Measurements from ENCODE around the gene STON2.
"Not testable (repeated sequence)": the region's sequence is repeated elsewhere in the genome, so short reads cannot be mapped to it uniquely, and the experiment has no call there.

The STON2 gene

DNA sequence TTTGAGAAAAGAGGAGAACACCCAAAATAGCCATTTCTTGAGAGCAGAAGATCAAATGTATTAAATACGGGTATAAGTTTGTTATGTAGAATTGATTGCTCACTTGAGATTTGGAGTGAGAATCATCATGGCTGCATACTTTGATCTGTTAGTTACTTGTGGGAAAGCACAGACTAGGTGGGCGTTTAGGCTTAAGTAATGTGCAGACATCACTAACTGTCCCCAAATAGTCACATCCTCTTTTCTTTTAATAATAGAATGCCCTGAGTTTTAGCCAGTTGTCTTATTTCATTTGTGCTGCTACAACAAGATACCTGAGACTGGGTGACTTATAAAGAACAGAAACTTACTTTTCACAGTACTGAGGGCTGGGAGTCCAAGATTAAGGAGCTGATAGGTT is 165.0 kb downstream of the STON2 start:
- H3K36me3 ChIP-seq: no peaks in the 10 kb centered on the region
- H3K4me3 ChIP-seq (ENCODE audit: low read depth, low read length): no peak overlapping the region
- DNase-seq: no peak
- 0 out of 2 replicates have a peak, but pooled peaks cover 2% of the 10 kb centered on the region for H3K27me3 ChIP-seq
- TF ChIP-seq, protein P1, sequence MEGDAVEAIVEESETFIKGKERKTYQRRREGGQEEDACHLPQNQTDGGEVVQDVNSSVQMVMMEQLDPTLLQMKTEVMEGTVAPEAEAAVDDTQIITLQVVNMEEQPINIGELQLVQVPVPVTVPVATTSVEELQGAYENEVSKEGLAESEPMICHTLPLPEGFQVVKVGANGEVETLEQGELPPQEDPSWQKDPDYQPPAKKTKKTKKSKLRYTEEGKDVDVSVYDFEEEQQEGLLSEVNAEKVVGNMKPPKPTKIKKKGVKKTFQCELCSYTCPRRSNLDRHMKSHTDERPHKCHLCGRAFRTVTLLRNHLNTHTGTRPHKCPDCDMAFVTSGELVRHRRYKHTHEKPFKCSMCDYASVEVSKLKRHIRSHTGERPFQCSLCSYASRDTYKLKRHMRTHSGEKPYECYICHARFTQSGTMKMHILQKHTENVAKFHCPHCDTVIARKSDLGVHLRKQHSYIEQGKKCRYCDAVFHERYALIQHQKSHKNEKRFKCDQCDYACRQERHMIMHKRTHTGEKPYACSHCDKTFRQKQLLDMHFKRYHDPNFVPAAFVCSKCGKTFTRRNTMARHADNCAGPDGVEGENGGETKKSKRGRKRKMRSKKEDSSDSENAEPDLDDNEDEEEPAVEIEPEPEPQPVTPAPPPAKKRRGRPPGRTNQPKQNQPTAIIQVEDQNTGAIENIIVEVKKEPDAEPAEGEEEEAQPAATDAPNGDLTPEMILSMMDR (IDR thresholded peaks at IDR 0.05; ENCODE audit: low read depth, low read length): no peak
- H3K9me3 ChIP-seq: no peaks in the 10 kb centered on the region
- H3K4me1 ChIP-seq: peaks cover 8% of the 10 kb centered on the region

DNA sequence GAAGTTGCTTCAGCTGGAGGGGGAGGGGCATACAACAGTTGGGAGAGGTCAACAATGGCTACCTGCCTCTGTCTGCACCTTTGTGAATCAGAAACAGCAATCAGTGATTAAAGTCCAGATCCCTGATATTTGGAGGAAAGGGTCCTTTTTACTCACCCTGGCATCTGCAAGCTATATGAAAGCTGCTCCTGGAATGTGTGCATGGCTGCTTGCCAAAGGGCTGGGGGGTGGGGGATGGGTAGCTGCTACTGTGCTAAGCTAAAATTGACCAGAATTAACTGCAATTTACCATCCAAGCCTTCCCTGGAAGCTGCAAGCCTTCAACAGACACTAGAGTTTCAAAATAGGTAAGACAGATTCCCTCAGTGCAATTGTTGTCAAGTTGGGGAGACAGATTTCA is 165.8 kb downstream of the STON2 start:
- Histone ChIP-seq H3K27me3 (0 out of 2 replicates have a peak, but pooled peaks cover 1% of the 10 kb centered on the region), H3K4me1 (peaks cover 8% of the 10 kb centered on the region), H3K9me3 (no peaks in the 10 kb centered on the region), H3K4me3 (ENCODE audit: low read depth, low read length) (no peak overlapping the region), H3K36me3 (no peaks in the 10 kb centered on the region)
- DNase-seq: no peak
- TF ChIP-seq, protein P1 (IDR thresholded peaks at IDR 0.05; ENCODE audit: low read depth, low read length): no peak

DNA sequence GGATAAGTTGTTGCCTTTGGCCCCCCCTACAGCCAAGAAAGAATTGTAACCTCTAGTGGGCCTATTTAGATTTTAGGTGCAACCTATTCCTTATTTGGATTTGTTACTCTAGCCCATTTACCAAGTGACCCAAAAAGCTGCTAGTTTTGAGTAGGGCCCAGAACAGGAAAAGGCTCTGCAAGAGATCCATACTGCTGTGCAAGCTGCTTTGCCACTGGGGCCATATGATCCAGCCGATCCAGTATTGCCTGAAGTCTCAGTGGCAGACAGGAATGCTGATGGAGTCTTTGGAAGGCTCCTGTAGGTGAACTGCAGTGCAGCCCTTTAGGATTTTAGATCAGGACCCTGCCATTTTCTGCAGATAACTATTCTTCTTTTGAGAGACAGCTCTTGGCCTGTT is 166.5 kb downstream of the STON2 start:
- DNase-seq: no peak
- TF ChIP-seq, protein P1 (IDR thresholded peaks at IDR 0.05; ENCODE audit: low read depth, low read length): no peak
- Histone ChIP-seq H3K27me3 (no peaks in the 10 kb centered on the region), H3K4me1 (peaks cover 8% of the 10 kb centered on the region), H3K4me3 (ENCODE audit: low read depth, low read length) (no peak overlapping the region), H3K9me3 (no peaks in the 10 kb centered on the region), H3K36me3 (no peaks in the 10 kb centered on the region)

DNA sequence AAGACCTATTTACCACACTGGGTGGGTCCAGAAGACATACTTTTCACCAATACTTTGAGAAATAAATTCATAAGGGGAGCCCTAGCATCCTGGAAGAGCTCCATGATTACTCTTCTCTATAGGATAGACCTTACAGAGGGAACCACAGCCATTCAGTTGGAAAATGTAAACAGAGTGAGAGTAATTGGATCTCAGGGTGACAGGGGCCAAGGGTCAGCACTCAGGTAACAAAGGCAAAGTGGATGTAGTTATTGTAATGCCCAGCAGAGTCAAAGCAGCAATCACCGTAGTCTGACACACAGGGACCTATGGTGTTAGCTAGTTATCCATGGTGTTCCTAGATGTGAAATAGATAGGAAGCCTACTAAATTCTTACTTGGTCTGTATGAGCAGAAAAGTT is 168.6 kb downstream of the STON2 start:
- no peaks in the 10 kb centered on the region for H3K36me3 ChIP-seq
- H3K4me3 ChIP-seq (ENCODE audit: low read depth, low read length): no peak overlapping the region
- no peak for DNase-seq
- H3K9me3 ChIP-seq: no peaks in the 10 kb centered on the region
- TF ChIP-seq, protein P1 (IDR thresholded peaks at IDR 0.05; ENCODE audit: low read depth, low read length): no peak
- H3K4me1 ChIP-seq: peaks cover 8% of the 10 kb centered on the region
- H3K27me3 ChIP-seq: no peaks in the 10 kb centered on the region

DNA sequence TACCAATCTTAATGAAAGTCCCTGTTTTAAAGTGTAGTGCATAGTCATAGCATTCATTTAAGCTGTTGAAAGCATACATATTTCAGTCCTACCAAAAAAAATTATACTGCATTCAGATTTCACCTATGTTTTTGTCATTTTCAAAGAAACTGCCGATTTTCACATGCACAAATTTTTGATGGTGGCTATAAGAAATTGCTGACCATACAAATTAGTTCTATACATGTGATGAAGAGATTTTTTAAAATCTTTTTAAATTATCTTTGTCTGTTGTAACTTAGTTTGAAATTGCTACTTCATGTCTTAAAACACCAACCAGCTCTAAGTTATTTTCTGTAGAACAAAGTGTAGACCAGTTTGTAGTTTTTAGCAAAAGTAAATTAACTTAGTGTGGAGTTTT is 175.9 kb downstream of the STON2 start:
- Histone ChIP-seq H3K4me3 (ENCODE audit: low read depth, low read length) (no peak overlapping the region), H3K36me3 (peaks cover 3% of the 10 kb centered on the region; the same call in 1 of the 2 replicates), H3K4me1 (no peaks in the 10 kb centered on the region), H3K27me3 (no peaks in the 10 kb centered on the region), H3K9me3 (no peaks in the 10 kb centered on the region)
- TF ChIP-seq, protein P1 (IDR thresholded peaks at IDR 0.05; ENCODE audit: low read depth, low read length): no peak
- DNase-seq: no peak

DNA sequence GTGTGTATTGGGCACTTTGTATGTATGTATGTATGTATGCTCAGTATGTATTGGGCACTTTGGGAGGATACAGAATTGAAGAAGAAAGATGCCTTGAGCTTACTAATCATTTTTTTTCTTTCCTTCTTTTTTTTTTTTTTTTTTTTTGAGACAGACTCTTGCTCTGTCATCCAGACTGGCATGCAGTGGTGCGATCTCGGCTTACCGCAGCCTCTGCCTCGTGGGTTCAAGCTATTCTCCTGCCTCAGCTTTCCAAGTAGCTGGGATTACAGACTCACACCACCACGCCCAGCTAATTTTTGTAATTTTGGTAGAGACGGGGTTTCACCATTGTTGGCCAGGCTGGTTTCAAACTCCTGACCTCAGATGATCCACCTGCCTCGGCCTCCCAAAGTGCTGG is 176.3 kb downstream of the STON2 start:
- H3K4me3 ChIP-seq (ENCODE audit: low read depth, low read length); H3K9me3 ChIP-seq; H3K27me3 ChIP-seq; H3K4me1 ChIP-seq; H3K36me3 ChIP-seq; DNase-seq: not testable (repeated sequence)

DNA sequence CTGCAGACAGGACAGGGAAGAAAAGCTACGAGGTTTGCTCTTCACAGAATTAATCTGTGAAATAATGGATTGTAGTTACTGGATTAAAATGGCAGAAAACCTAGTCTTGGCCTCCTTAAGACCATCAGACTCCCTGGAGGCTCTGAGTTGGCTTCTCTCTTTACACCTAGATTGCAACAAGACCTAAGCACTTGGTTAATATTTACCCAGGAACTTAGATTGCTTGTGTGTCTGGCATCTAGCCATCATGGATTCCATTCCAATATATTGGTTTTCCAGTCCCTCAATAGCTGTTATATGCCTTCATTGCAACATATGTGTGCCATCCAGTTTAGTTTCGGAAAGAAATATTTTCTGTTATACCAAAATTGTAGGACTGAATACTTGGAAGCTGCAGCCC is 177.4 kb downstream of the STON2 start:
- H3K9me3 ChIP-seq: no peaks in the 10 kb centered on the region
- no peak for DNase-seq
- no peaks in the 10 kb centered on the region for H3K4me1 ChIP-seq
- H3K27me3 ChIP-seq: no peaks in the 10 kb centered on the region
- TF ChIP-seq, protein P1 (IDR thresholded peaks at IDR 0.05; ENCODE audit: low read depth, low read length): no peak
- peaks cover 3% of the 10 kb centered on the region; the same call in 1 of the 2 replicates for H3K36me3 ChIP-seq
- H3K4me3 ChIP-seq (ENCODE audit: low read depth, low read length): no peak overlapping the region

Measured in BE2C (cell line).